ENCODE measurements around the gene SLC25A14.

DNA sequence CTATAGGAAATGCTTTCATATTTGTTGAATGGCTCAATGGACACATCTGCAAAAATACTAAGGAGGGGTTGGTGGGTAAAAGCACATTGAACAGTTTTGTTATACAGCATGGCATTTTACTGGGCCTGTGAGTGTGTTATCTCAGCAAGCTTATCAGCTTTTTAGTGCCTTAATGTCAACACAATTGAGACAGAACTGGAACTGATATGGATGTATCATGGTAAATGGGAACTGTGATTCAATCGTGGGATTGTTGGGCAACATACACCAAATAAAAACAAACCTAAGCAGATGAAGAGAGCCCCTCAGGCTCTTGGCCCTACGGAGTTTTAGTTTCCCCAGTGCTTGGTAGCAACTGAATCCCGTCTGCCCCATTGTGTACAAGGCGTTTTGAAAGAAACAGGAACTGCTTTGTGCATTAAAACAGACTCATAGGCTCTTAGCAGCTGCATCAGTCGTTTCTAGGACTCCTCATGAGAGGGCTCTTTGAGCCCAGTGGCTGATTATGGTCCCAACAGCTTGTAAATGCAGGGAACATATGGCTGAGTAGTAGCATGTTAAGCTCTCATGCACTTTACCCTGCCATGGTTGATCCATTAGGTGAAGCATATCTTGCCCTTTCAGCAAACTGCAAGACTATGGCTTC is 38.4 kb downstream of the SLC25A14 start:
- TF ChIP-seq EP300 (IDR thresholded peaks at IDR 0.05) = no peak
- TF ChIP-seq, protein P1, sequence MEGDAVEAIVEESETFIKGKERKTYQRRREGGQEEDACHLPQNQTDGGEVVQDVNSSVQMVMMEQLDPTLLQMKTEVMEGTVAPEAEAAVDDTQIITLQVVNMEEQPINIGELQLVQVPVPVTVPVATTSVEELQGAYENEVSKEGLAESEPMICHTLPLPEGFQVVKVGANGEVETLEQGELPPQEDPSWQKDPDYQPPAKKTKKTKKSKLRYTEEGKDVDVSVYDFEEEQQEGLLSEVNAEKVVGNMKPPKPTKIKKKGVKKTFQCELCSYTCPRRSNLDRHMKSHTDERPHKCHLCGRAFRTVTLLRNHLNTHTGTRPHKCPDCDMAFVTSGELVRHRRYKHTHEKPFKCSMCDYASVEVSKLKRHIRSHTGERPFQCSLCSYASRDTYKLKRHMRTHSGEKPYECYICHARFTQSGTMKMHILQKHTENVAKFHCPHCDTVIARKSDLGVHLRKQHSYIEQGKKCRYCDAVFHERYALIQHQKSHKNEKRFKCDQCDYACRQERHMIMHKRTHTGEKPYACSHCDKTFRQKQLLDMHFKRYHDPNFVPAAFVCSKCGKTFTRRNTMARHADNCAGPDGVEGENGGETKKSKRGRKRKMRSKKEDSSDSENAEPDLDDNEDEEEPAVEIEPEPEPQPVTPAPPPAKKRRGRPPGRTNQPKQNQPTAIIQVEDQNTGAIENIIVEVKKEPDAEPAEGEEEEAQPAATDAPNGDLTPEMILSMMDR (IDR thresholded peaks at IDR 0.05) = no peak
- TF ChIP-seq POLR2A (IDR thresholded peaks at IDR 0.05) = no peak

Measured in ovary (tissue), 3 donors.